ENCODE data around the gene SLC6A9.

The SLC6A9 gene

GRCh38 chr1:44030605-44031251 is 534 bp downstream of the SLC6A9 start:
- in situ Hi-C loops (cut with HindIII; ENCODE audit: low sequenced_read_pairs), result no loop called here

GRCh38 chr1:44029911-44030604 is 1.2 kb downstream of the SLC6A9 start:
- in situ Hi-C loops (cut with HindIII; ENCODE audit: low sequenced_read_pairs), result no loop called here

DNA sequence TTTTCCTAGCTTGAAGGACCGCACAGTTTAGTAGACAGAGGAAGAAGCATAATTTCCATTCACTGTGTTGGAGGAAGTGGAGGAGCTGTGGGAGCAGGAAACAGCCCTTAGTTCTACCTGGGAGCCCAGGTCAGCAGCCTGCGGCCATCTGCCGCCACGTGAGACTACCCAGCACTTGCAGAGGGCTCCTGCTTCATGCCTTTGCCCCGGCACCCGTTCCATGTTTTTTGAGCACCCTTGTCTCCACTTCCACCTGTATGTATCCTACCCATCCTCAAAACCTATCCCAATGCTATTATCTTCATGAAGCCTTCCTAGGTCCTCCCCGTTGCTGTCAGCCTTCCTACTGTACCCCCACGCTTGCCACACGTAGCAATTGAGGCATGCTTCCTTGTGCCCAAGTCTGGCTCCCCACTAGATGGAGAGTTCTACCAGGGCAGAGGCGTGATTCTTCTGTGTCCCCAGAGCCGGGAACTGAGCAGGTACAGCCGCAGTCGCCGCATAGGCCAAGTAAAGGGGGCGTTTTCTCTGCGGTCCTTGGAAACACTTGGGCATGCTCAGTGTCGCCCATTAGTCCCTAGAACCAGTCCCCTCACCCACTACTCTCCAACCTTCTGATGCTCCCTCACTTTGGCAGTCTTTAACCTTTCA is 1.9 kb downstream of the SLC6A9 start:
- in situ Hi-C loops (cut with HindIII; ENCODE audit: low sequenced_read_pairs), result no loop called here

- in situ Hi-C loops (cut with HindIII; ENCODE audit: low sequenced_read_pairs), result no loop called here
Measured at GRCh38 chr1:44027320-44027719, 3.9 kb downstream of the SLC6A9 start.

- in situ Hi-C loops (cut with HindIII; ENCODE audit: low sequenced_read_pairs), result no loop called here
Measured at GRCh38 chr1:44025816-44026215, 5.4 kb downstream of the SLC6A9 start.

DNA sequence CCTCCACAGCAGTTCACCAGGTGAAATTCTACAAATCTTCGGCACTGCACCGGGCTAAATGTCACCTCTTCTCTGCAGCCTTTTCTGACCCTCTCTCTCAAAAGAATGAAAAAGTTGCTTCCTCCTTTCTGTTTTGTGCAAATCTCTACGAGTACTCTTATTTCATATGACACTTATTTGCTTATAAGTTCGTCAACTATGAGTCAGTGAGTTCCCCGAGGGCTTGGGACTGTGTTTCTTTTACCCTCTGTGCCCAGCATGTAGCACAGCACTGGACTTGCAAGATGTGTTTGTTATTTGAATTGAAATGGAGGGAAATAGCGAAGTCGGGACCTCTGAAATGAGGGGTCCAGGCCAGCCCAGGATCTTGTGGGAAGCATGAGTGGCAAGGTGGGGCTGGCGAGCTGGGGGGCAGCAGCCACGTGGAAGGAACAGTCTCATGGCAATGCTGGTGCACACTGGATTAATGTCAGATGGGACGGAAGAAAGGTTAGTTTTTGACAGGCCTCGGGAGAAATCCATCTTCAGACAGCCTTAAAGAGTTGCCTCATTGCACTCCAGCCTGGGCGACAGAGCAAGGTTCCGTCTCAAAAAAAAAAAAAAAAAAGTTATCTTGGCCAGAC is 6.2 kb downstream of the SLC6A9 start:
- in situ Hi-C loops (cut with HindIII; ENCODE audit: low sequenced_read_pairs), result no loop called here

DNA sequence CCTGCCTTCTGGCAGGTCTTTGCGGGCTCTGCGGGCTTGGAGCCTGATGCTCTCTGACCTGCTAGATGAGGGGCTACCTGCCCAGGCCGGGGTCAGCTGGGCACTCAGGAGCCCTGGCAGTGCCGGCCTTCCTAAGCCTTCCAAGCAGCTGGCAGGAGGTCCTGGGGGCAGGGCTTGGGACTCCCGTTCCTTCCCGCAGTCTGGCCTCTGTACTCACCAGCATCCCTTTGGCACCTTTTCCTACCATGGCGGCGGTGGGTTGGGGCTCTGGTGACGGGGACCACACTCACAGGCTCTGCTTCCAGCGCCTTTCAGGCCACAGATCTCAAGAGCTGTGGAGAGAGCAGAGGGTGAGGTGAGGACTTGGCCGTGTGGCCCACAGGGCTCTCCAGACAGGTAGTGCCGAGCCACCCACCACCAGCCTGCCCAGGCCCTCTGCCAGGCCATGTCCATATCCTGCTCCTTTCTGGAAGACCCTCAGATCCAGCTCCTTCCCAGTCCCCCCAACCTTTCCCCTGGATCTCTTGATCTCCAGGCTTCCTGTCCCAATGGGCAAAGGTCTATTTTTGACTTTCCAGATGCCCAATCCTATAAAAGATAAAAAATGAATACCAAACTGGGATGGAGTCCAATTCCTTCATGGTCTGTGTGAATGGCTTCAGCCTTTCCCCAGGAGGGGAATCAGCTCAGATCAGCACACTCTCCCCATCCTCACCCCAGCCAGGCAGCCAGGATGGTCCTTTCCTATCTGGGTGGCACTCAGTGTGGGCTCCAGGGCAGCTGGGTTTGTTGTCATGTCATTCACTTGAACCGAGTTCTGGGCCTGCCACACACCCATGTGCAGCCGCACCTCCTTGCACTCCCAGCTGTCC is 7.0 kb downstream of the SLC6A9 start:
- in situ Hi-C loops (cut with HindIII; ENCODE audit: low sequenced_read_pairs), result no loop called here

DNA sequence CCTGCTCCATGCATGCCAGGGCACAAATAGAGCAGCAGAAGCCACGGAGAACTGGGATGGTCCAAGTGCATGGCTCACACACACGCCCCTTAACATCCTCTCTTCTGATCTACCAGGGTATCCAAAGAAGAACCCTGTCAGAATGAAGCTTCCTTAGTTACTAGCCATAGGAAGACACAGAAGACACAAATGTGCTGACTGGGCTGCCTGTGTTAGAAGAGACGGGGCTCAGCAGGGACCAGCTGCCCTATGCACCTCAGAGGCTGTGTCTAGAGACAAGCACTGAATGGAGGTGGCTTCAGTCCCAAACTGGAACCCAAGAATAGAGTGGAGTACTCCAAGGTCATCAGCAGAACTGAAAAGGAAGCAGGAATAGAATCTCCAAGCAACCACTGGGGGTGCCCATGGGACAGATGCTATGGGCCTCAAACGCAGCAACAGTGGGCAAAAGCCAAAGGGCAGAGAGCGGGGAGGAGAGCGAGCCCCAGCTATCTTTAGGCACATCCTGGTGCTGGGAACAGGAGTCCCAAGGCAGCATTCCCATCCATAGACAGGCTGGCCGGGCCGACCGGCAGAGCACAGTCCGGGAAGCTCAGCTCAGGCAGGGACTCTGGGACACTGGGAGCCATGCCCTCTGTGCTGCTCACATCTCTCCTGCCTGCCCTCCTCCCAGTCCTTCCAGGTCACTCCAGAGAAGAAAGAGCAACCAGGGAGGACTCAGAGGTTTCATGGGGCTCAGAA is 9.5 kb downstream of the SLC6A9 start:
- in situ Hi-C loops (cut with HindIII; ENCODE audit: low sequenced_read_pairs), result no loop called here

DNA sequence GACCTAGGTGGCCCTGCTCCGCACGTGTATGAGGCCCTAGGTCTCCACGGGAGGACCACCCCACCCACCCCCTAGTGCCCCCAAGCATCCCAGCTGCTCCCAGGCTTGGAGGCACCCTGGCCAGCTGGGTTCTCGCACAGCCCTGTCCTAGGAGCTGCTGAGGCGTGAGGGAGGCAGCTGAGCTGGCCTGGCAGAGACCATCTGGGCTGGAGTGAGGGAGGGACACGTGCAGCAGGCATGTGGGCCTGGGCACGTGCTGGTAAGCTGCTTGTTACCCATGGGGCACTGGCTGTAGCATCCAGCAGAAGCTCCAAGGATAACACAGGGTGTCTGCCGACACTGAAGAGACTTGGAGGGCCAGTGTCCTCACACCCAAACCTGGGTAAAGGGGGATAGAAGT is 10.1 kb downstream of the SLC6A9 start:
- in situ Hi-C loops (cut with HindIII; ENCODE audit: low sequenced_read_pairs), result no loop called here

GRCh38 chr1:44020464-44020863 is 10.8 kb downstream of the SLC6A9 start:
- in situ Hi-C loops (cut with HindIII; ENCODE audit: low sequenced_read_pairs), result no loop called here

DNA sequence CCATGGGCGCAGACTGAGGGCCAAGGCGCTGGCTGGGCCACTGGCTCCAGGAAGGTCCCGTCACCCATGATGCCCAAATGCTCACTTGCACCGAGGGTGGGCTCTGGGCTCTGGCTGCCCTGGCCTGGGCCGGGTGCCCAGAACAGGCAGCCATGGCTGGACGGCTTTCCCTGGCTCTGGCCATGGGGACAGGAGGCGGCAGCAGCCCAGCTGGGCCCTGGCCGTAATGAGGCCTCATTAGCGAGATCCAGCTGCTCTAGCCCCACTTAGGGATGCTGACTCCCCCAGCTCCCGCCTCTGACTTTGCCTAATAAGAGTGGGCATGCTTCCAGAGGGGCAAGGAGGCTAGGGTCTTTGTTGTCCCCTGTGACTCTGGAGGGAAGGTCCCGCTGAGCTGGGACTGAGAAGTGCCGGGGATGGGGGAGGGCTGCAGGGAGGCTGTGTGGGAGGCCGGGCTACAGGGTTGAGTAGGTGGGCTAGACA is 11.8 kb downstream of the SLC6A9 start:
- in situ Hi-C loops (cut with HindIII; ENCODE audit: low sequenced_read_pairs), result no loop called here

GRCh38 chr1:44016890-44017400 is 14.3 kb downstream of the SLC6A9 start:
- in situ Hi-C loops (cut with HindIII; ENCODE audit: low sequenced_read_pairs), result no loop called here

DNA sequence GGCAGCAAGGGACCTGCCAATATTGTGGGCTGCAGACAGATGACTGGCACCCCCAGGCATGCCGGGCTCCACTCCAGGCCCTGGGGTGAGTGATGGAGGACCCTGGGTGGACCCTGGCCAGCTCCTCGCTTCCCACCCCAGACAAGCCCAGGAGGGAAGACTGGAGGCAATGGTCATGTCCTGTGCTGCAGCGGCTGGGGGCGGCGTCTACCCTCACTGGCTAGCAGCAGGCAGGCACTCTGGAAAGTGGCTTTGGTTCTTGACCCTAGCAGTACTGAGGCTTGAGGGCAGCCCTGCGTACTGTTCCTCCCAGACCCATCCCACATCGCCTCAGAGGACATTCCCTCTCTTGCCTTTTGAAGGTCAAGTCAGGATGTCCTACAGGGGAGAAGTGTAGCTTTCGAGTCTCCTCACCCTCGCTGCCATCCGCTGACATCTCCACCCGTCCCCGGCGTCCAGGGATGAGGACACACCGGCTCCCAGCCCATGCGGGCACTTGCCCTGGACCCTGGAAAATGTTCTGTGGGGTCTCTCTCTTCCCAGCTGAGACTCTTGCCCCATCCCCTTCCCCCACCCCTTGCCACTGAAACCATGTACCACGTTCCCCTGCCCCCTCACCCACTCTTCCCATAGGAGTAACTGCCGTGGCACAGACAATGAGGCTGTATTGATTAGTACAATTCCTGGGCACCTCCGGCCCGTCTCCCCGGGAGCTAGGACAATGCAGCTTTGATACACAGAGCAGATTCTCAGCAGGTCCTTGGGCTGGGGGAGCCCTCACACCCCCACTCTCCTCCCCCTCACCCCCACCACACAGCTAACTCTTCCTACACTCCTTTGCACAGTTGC is 15.0 kb downstream of the SLC6A9 start:
- in situ Hi-C loops (cut with HindIII; ENCODE audit: low sequenced_read_pairs), result no loop called here

- in situ Hi-C loops (cut with HindIII; ENCODE audit: low sequenced_read_pairs), result no loop called here
Measured at GRCh38 chr1:44015206-44015605, 16.1 kb downstream of the SLC6A9 start.

GRCh38 chr1:44014365-44015104 is 16.7 kb downstream of the SLC6A9 start:
- in situ Hi-C loops (cut with HindIII; ENCODE audit: low sequenced_read_pairs), result no loop called here

DNA sequence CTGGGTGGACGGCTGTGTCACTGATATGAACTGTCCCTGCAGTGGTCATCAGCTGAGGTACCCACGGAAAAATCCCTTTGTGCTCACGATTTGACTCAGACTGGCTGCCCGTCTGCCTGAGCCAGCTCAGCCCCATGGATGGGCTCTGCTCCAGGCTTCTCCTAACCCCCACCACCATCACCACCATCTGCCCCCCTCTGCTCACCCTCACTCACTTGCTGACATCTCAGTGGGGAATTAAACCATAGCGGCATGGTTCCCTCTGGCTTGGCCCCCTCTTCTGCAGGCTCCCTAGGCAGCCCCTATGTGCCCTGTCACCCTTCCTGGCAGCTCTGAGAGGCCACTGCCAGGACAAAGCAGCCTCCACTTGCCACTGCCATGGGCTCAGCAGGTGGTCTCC is 17.3 kb downstream of the SLC6A9 start:
- in situ Hi-C loops (cut with HindIII; ENCODE audit: low sequenced_read_pairs), result no loop called here

- in situ Hi-C loops (cut with HindIII; ENCODE audit: low sequenced_read_pairs), result no loop called here
Measured at GRCh38 chr1:44012941-44013609, 18.2 kb downstream of the SLC6A9 start.

GRCh38 chr1:44012404-44012803 is 18.9 kb downstream of the SLC6A9 start:
- in situ Hi-C loops (cut with HindIII; ENCODE audit: low sequenced_read_pairs), result no loop called here
